Trophoblast cell (in vitro differentiated cells and primary cell): ENCODE results near the gene LRIG1.

Experiments
- DNase-seq, 2 donors: peaks; one replicate each; pipeline ENCODE4 v3.0.0-alpha.2; 2016
- H2AFZ ChIP-seq: 2 replicates; pipeline ENCODE4 v1.6.1; 2013; ENCODE audit warnings: low read length, moderate library complexity, mild to moderate bottlenecking; ENCODE audit not compliant: insufficient read depth, poor library complexity
- H2AK5ac ChIP-seq: 2 replicates; pipeline ENCODE4 v1.6.1; 2013; ENCODE audit warnings: mild to moderate bottlenecking, low read length
- H2BK120ac ChIP-seq: 2 replicates; pipeline ENCODE4 v1.6.1; 2013; ENCODE audit warnings: low read length, mild to moderate bottlenecking, moderate library complexity; ENCODE audit not compliant: insufficient read depth, poor library complexity
- H2BK12ac ChIP-seq: 2 replicates; pipeline ENCODE4 v1.6.1; 2013; ENCODE audit warnings: mild to moderate bottlenecking, low read length, moderate library complexity
- H2BK5ac ChIP-seq: 2 replicates; pipeline ENCODE4 v1.6.1; 2013; ENCODE audit warnings: low read length, low read depth, moderate library complexity, mild to moderate bottlenecking; ENCODE audit not compliant: poor library complexity
- H3K14ac ChIP-seq: 2 replicates; pipeline ENCODE4 v1.6.1; 2013; ENCODE audit warnings: mild to moderate bottlenecking, low read length
- H3K18ac ChIP-seq: 2 replicates; pipeline ENCODE4 v1.6.1; 2013; ENCODE audit warnings: mild to moderate bottlenecking, low read length
- H3K23ac ChIP-seq: 2 replicates; pipeline ENCODE4 v1.6.1; 2013; ENCODE audit warnings: low read length
- H3K27ac ChIP-seq: 2 replicates; pipeline ENCODE4 v1.5.1; 2013; ENCODE audit warnings: low read depth, mild to moderate bottlenecking, inconsistent platforms, low read length, moderate library complexity
- H3K27me3 ChIP-seq: 2 replicates; pipeline ENCODE4 v1.6.1; 2013; ENCODE audit warnings: inconsistent platforms, mild to moderate bottlenecking, low read length, moderate library complexity; ENCODE audit not compliant: insufficient read depth
- H3K36me3 ChIP-seq, 2 experiments: 1 replicate in 1 of 2; 2 replicates in 1 of 2; pipeline ENCODE4 v1.6.1; 2013; ENCODE audit warnings: low read length in 2 of 2, mild to moderate bottlenecking in 2 of 2, moderate library complexity in 1 of 2; ENCODE audit not compliant: insufficient read depth in 2 of 2, control insufficient read depth in 1 of 2
- H3K4ac ChIP-seq: 2 replicates; pipeline ENCODE4 v1.6.1; 2013; ENCODE audit warnings: low read depth, mild to moderate bottlenecking, low read length, moderate library complexity
- H3K4me1 ChIP-seq, 2 experiments: 1 replicate in 1 of 2; 2 replicates in 1 of 2; pipeline ENCODE4 v1.6.1; 2013; ENCODE audit warnings: low read length in 2 of 2, mild to moderate bottlenecking in 2 of 2, moderate library complexity in 1 of 2; ENCODE audit not compliant: insufficient read depth in 2 of 2, control insufficient read depth in 1 of 2
- H3K4me2 ChIP-seq: 2 replicates; pipeline ENCODE4 v1.6.1; 2013; ENCODE audit warnings: inconsistent platforms, mild to moderate bottlenecking, low read length, moderate library complexity
- H3K4me3 ChIP-seq: 2 replicates; pipeline ENCODE4 v1.5.1; 2013; ENCODE audit warnings: mild to moderate bottlenecking, low read depth, low read length, inconsistent platforms
- H3K79me1 ChIP-seq: one replicate; pipeline ENCODE4 v1.6.1; 2013; ENCODE audit warnings: low read length
- H3K79me2 ChIP-seq: 2 replicates; pipeline ENCODE4 v1.6.1; 2013; ENCODE audit warnings: low read length, mild to moderate bottlenecking; ENCODE audit not compliant: control insufficient read depth, insufficient read depth, poor library complexity
- H3K9ac ChIP-seq: 2 replicates; pipeline ENCODE4 v1.6.1; 2013; ENCODE audit warnings: mild to moderate bottlenecking, low read length
- H3K9me3 ChIP-seq: 2 replicates; pipeline ENCODE4 v1.6.1; 2013; ENCODE audit warnings: low read depth, mild to moderate bottlenecking, control low read depth, inconsistent platforms, low read length; ENCODE audit not compliant: insufficient read depth
- H4K12ac ChIP-seq: 2 replicates; pipeline ENCODE4 v1.6.1; 2013; ENCODE audit warnings: low read depth, mild to moderate bottlenecking, low read length, moderate library complexity
- H4K8ac ChIP-seq: 2 replicates; pipeline ENCODE4 v1.6.1; 2013; ENCODE audit warnings: low read depth, mild to moderate bottlenecking, low read length, moderate library complexity
- H4K91ac ChIP-seq: one replicate; pipeline ENCODE4 v1.6.1; 2013; ENCODE audit warnings: low read depth, mild to moderate bottlenecking, low read length, moderate library complexity
- WGBS: extraction: QIAGEN DNeasy Blood & Tissue Kit; methylation state at CpG from one replicate; pipeline ENCODE4 v1.1.7; 2013; ENCODE audit warnings: missing lambda C conversion rate; ENCODE audit not compliant: insufficient read length, insufficient coverage; ENCODE audit errors: extremely low coverage; 5-methylcytosine and 5-hydroxymethylcytosine counted together

LRIG1 gene

DNA sequence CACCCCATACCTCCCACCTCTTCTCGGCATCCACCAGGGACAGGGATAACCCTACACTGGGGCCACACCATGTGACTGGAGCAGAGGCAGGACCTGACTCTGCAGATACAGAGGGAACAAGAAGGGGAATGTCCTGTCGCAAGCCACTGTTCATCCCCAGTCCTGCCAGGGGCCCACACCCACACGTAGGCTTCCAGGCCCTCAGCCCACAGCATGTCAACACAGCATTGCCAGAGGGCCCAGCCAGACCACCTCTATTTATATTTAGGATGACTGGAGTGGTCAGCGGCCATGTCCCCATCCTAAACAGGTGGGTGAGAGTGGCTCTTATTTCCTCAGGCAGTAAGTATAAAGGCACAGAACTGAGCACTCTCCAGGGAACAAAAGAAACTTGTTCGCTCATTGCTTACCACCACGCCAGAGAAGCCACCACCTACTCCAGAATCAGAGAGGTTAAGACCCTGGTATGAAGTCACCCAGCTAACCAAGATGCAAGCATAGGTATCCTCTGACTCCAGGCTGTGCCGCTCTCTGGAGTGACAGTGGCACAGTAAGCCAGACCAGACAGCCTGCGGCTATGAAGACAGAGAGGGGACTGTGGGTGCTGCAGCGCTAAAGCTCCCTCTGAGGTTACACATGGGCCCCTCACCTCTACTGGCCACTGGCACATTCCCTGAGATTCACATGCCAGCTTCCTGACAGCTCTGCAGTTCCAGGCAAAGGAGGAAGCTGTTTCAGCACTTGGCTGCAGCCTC lies 67.9 kb downstream of the LRIG1 start:
- Histone ChIP-seq H2AK5ac (no peak overlapping the region), H3K4ac (no peak overlapping the region), H3K79me2 (no peaks in the 10 kb centered on the region), H2AFZ (no peak overlapping the region), H4K12ac (no peak overlapping the region), H4K91ac (no peak overlapping the region), H3K14ac (no peak overlapping the region), H3K4me3 (no peak overlapping the region), H3K4me2 (no peak overlapping the region), H2BK12ac (no peak overlapping the region), H3K9ac (no peak overlapping the region), H3K9me3 (no peaks in the 10 kb centered on the region), H3K27ac (no peak overlapping the region), H3K79me1 (no peaks in the 10 kb centered on the region), H3K23ac (no peak overlapping the region), H3K18ac (no peak overlapping the region), H3K27me3 (no peaks in the 10 kb centered on the region), H3K4me1 (peaks cover 0 to 3% of the 10 kb centered on the region in 2 experiments), H4K8ac (no peak overlapping the region), H2BK5ac (no peak overlapping the region), H2BK120ac (no peak overlapping the region), H3K36me3 (no peaks in the 10 kb centered on the region)
- DNase-seq = no peak
- no CpG with 5 or more reads among the region's 9 CpGs for WGBS

DNA sequence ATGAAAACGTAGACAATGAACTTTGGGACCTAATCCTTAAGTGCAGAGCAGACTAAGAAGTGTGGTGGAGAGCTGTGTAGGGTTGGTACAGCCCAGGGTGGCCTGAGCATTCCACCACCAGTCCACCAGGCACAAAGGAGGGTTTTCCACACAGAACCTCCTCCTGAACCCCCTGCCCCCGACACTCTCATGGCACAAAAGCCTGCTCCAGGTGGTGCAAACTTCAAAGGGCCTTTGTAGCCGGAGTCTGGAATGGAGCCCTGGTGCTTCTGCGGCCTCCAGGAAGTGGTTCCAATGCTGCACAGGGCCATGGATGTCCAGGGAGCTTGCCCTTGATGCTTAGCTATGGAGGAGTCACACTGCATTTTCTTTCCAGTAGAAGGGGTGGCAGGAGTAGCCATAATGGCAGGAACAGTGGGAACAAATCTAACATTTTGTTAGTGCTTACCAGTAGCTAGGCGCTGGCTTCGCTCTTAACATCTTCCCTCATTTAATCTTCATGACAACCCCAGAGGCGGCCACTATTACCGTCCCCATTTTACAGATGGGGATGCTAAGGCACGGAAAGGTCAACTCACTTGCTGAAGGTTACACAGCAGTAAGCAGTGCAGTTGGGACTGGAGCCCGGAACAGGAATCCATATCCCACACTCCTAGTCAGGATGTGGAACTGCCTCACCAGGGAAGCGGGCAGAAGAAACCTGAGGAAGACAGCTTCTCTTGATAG lies 68.6 kb downstream of the LRIG1 start:
- no peak for DNase-seq
- H4K12ac ChIP-seq = no peak overlapping the region
- no CpG with 5 or more reads among the region's 11 CpGs for WGBS

DNA sequence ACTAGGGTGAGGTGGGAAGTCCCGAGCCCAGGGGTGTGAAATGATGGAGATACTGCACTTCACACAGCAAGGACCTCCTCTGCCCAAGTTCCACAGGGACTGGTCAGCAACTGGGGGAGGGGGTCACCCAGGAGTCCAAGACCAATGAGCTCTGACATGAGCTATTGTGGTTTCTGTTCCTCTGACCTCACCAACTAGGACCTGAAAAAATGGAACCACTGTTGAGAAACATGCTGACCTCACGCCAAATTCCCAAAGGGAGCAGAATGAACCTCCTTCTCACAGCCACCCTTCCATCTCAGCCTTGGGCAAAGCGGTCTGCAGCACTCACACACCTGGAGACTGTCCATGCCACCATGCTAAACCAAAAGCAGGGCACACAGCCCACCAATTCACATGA lies 69.3 kb downstream of the LRIG1 start:
- Histone ChIP-seq H3K4me2 (no peak overlapping the region), H3K79me1 (no peaks in the 10 kb centered on the region), H4K12ac (no peak overlapping the region), H3K27ac (no peak overlapping the region), H4K8ac (no peak overlapping the region), H3K23ac (no peak overlapping the region), H3K79me2 (no peaks in the 10 kb centered on the region), H3K27me3 (no peaks in the 10 kb centered on the region), H4K91ac (no peak overlapping the region), H2BK5ac (no peak overlapping the region), H3K4me1 (peaks cover 0 to 3% of the 10 kb centered on the region in 2 experiments), H2AFZ (no peak overlapping the region), H2BK120ac (no peak overlapping the region), H3K9ac (no peak overlapping the region), H3K14ac (no peak overlapping the region), H3K4ac (no peak overlapping the region), H3K4me3 (no peak overlapping the region), H2BK12ac (no peak overlapping the region), H3K18ac (no peak overlapping the region), H3K36me3 (no peaks in the 10 kb centered on the region), H2AK5ac (no peak overlapping the region), H3K9me3 (no peaks in the 10 kb centered on the region)
- no CpG with 5 or more reads among the region's 3 CpGs for WGBS
- no peak for DNase-seq

More for the DNA sequence above, 68.6 kb downstream of the LRIG1 start:
- Histone ChIP-seq H4K8ac (no peak overlapping the region), H3K79me2 (no peaks in the 10 kb centered on the region), H2BK12ac (no peak overlapping the region), H3K36me3 (no peaks in the 10 kb centered on the region), H3K4me1 (peaks cover 0 to 3% of the 10 kb centered on the region in 2 experiments), H3K9ac (no peak overlapping the region), H2BK5ac (no peak overlapping the region), H3K79me1 (no peaks in the 10 kb centered on the region), H2BK120ac (no peak overlapping the region), H2AFZ (no peak overlapping the region), H3K4me3 (no peak overlapping the region), H3K4ac (no peak overlapping the region), H3K23ac (no peak overlapping the region), H3K27me3 (no peaks in the 10 kb centered on the region), H3K14ac (no peak overlapping the region), H3K27ac (no peak overlapping the region), H2AK5ac (no peak overlapping the region), H3K9me3 (no peaks in the 10 kb centered on the region), H3K18ac (no peak overlapping the region), H4K91ac (no peak overlapping the region), H3K4me2 (no peak overlapping the region)

- no peaks in the 10 kb centered on the region for H3K79me2 ChIP-seq
- H4K8ac ChIP-seq = no peak overlapping the region
- no peak overlapping the region for H3K14ac ChIP-seq
- H3K4me3 ChIP-seq = no peak overlapping the region
- H3K4ac ChIP-seq = no peak overlapping the region
- peaks cover 0 to 3% of the 10 kb centered on the region in 2 experiments for H3K4me1 ChIP-seq
- H3K27me3 ChIP-seq = no peaks in the 10 kb centered on the region
- no peak overlapping the region for H3K27ac ChIP-seq
- no peak for DNase-seq
- no peaks in the 10 kb centered on the region for H3K36me3 ChIP-seq
- no peak overlapping the region for H2BK5ac ChIP-seq
- H2BK12ac ChIP-seq = no peak overlapping the region
- no peak overlapping the region for H2AK5ac ChIP-seq
- no peak overlapping the region for H3K18ac ChIP-seq
- no peak overlapping the region for H2BK120ac ChIP-seq
- H3K4me2 ChIP-seq = no peak overlapping the region
- H4K12ac ChIP-seq = no peak overlapping the region
- WGBS = no CpG with 5 or more reads among the region's 8 CpGs
- H3K23ac ChIP-seq = no peak overlapping the region
- H4K91ac ChIP-seq = no peak overlapping the region
- no peaks in the 10 kb centered on the region for H3K9me3 ChIP-seq
- no peaks in the 10 kb centered on the region for H3K79me1 ChIP-seq
- H3K9ac ChIP-seq = no peak overlapping the region
- no peak overlapping the region for H2AFZ ChIP-seq
Measured at GRCh38 chr3:66430876-66431275, 69.9 kb downstream of the LRIG1 start.
